ENCODE data around the gene IVD. TPM values are rescaled to one million over a fixed set of nuclear protein-coding genes. Genes with fewer than 3 reads are reported as not detected.

Gene IVD
- total and polyA plus RNA-seq, 7 experiments from 2014 or later: 27.1 to 81.8 (median 50.4) TPM

DNA sequence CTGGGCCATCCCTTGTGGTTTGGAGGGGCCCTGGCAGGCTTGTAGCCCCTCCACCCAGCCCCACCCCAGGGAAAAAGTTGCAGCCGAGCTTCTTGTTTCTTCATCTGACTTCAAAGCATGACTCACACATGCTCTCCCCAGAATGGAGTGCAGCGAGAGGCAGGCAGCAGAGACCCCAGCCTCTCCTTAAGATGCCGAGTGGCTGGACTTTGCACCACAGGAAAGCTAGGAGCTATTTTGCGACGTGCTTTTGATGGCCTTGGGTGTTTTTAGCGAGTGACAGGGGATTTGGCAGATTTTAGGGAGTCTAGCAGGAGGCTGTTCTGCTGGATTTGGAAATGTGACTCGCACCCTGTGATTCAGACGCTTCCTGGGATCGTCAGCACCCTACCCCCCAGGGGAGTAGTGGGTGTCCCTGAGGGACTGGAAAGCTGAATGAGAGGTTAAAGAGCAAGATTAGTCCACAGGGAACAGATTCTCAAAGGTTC lies 49.4 kb downstream of the IVD start:
- peak overlapping the region; percentile 63 for H3K27ac ChIP-seq (ENCODE audit: low read depth, low read length)
- no peaks in the 10 kb centered on the region for H3K27me3 Mint-ChIP-seq

DNA sequence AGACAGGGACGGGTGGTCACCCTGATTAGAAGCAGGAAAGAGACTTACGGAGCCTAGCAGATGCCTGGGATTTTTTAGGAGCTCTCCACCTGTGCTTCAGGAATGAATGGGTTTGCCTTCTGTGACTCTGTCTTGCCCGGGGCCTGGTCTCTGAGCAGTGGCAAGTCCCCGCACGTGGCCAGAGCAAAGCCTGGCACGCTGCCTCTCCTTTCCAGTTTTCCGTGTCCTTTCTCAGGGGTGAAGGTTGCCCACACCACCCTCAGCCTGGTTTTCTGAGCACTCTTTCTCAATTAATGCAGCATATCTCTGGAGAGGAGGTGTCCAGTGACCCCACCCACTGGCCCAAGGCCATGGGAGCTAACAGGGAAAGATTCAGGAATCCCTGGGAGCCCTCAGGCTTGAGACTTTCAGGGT lies 50.7 kb downstream of the IVD start:
- Histone ChIP-seq H3K4me1 (ENCODE audit: control insufficient read depth in 2 of 2, insufficient read depth in 2 of 2, low read length in 2 of 2) (peaks cover 39 to 67% of the 10 kb centered on the region in 2 donors), H3K36me3 (ENCODE audit: control insufficient read depth in 2 of 3, insufficient read depth in 3 of 3, low read length in 3 of 3) (peaks cover 0 to 33% (median 0%) of the 10 kb centered on the region in 3 experiments), H3K9me3 (ENCODE audit: control insufficient read depth in 2 of 3, low read length in 3 of 3) (no peaks in the 10 kb centered on the region), H3K4me3 (ENCODE audit: low read length) (no peak overlapping the region), H3K27me3 (ENCODE audit: control insufficient read depth in 2 of 2, insufficient read depth in 2 of 2, low read length in 2 of 2) (no peaks in the 10 kb centered on the region), H3K27ac (ENCODE audit: low read depth, low read length) (no peak overlapping the region)
- H3K9me3 Mint-ChIP-seq: no peaks in the 10 kb centered on the region
- no peak for ATAC-seq
- H3K27me3 Mint-ChIP-seq: no peaks in the 10 kb centered on the region
- no peak for DNase-seq
- ChIA-PET POLR2A (interaction anchor here (0.6 to 2.0 kb wide), 4 partner anchors 9 to 131 kb away, joined by 3 to 6 read pairs (median 4); partner anchors contain the start of gene BAHD1), CTCF (interaction anchor here (1.3 kb wide), 1 partner anchor 19 kb away, joined by 3 read pairs; no protein-coding TSS in a partner anchor)
- no peaks in the 10 kb centered on the region for H3K36me3 Mint-ChIP-seq
- peak overlapping the region; percentile 4 to 96 (median 62) for H3K27ac Mint-ChIP-seq
- intact Hi-C loops (cut with micrococcal nuclease): no loop called here
- H3K4me1 Mint-ChIP-seq: peaks cover 56 to 75% (median 67%) of the 10 kb centered on the region in 7 donors
- H3K4me3 Mint-ChIP-seq: peak overlapping the region in 7 of 10 donors; percentile 29 to 95 (median 77)

More for the DNA sequence above, 49.4 kb downstream of the IVD start:
- peak overlapping the region; percentile 16 for H3K4me3 ChIP-seq (ENCODE audit: low read length)
- Mint-ChIP-seq H3K4me1 (peaks cover 64 to 81% (median 76%) of the 10 kb centered on the region in 7 donors), H3K36me3 (no peaks in the 10 kb centered on the region), H3K9me3 (no peaks in the 10 kb centered on the region), H3K27ac (peak overlapping the region; percentile 48 to 97 (median 93)), H3K4me3 (peak overlapping the region; percentile 72 to 95 (median 86))
- no peaks in the 10 kb centered on the region for H3K27me3 ChIP-seq (ENCODE audit: control insufficient read depth in 2 of 2, insufficient read depth in 2 of 2, low read length in 2 of 2)
- H3K4me1 ChIP-seq (ENCODE audit: control insufficient read depth in 2 of 2, insufficient read depth in 2 of 2, low read length in 2 of 2): peaks cover 39 to 70% of the 10 kb centered on the region in 2 donors
- H3K36me3 ChIP-seq (ENCODE audit: control insufficient read depth in 2 of 3, insufficient read depth in 3 of 3, low read length in 3 of 3): peaks cover 0 to 20% (median 0%) of the 10 kb centered on the region in 3 experiments
- CTCF ChIA-PET: interaction anchor here (1.1 to 1.4 kb wide), 5 partner anchors 8 to 117 kb away, joined by 3 to 4 read pairs (median 4); partner anchors contain the start of gene BAHD1
- ATAC-seq (no peak), DNase-seq (no peak)
- intact Hi-C loops (cut with micrococcal nuclease): loop anchor here (1.0 to 5.0 kb wide), 3 partner anchors 15 to 52 kb away; partner anchors contain the start of gene CHST14 (in 2 of the 2)
- H3K9me3 ChIP-seq (ENCODE audit: control insufficient read depth in 2 of 3, low read length in 3 of 3): no peaks in the 10 kb centered on the region
- POLR2A ChIA-PET: interaction anchor here (1.0 to 7.2 kb wide), 7 partner anchors 8 to 114 kb away, joined by 4 to 90 read pairs (median 7); partner anchors contain the start of genes BAHD1 and RPUSD2

DNA sequence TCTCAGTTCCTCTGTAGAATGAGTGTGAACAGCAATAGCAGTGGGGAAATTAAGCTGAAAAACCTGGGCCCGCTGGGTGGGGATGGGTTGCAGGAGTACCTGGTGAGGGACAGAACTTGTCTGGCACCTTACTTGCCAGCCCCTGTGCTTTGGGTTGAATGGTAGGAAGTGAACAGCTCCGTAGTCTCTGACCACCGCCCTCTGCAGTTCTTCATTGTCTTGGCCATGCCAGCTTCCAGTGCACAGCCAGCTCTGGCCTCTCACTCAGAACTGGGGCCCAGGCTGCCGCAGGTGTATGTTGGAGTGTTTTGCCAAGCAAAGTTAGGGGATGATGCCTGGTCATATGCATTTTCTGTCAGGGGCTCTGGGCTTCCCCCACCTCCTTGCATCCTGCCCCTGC lies 51.1 kb downstream of the IVD start:
- peak overlapping the region in 8 of 9 donors; percentile 13 to 82 (median 60) for H3K27ac Mint-ChIP-seq
- intact Hi-C loops (cut with micrococcal nuclease): no loop called here
- peaks cover 39 to 63% of the 10 kb centered on the region in 2 donors for H3K4me1 ChIP-seq (ENCODE audit: control insufficient read depth in 2 of 2, insufficient read depth in 2 of 2, low read length in 2 of 2)
- ChIA-PET CTCF (interaction anchor here (0.6 to 1.3 kb wide), 2 partner anchors 19 to 95 kb away, joined by 3 read pairs; no protein-coding TSS in a partner anchor), POLR2A (interaction anchor here (0.6 to 2.0 kb wide), 5 partner anchors 8 to 131 kb away, joined by 3 to 6 read pairs (median 3); partner anchors contain the start of gene BAHD1)
- ATAC-seq: no peak
- no peaks in the 10 kb centered on the region for H3K9me3 ChIP-seq (ENCODE audit: control insufficient read depth in 2 of 3, low read length in 3 of 3)
- peaks cover 0 to 36% (median 0%) of the 10 kb centered on the region in 3 experiments for H3K36me3 ChIP-seq (ENCODE audit: control insufficient read depth in 2 of 3, insufficient read depth in 3 of 3, low read length in 3 of 3)
- H3K27me3 Mint-ChIP-seq: no peaks in the 10 kb centered on the region
- no peak overlapping the region for H3K4me3 ChIP-seq (ENCODE audit: low read length)
- no peaks in the 10 kb centered on the region for H3K9me3 Mint-ChIP-seq
- H3K4me3 Mint-ChIP-seq: peak overlapping the region in 6 of 10 donors; percentile 29 to 95 (median 50)
- H3K36me3 Mint-ChIP-seq: no peaks in the 10 kb centered on the region
- H3K27ac ChIP-seq (ENCODE audit: low read depth, low read length): peak overlapping the region; percentile 45
- H3K27me3 ChIP-seq (ENCODE audit: control insufficient read depth in 2 of 2, insufficient read depth in 2 of 2, low read length in 2 of 2): no peaks in the 10 kb centered on the region
- peaks cover 51 to 70% (median 63%) of the 10 kb centered on the region in 7 donors for H3K4me1 Mint-ChIP-seq
- DNase-seq: no peak

DNA sequence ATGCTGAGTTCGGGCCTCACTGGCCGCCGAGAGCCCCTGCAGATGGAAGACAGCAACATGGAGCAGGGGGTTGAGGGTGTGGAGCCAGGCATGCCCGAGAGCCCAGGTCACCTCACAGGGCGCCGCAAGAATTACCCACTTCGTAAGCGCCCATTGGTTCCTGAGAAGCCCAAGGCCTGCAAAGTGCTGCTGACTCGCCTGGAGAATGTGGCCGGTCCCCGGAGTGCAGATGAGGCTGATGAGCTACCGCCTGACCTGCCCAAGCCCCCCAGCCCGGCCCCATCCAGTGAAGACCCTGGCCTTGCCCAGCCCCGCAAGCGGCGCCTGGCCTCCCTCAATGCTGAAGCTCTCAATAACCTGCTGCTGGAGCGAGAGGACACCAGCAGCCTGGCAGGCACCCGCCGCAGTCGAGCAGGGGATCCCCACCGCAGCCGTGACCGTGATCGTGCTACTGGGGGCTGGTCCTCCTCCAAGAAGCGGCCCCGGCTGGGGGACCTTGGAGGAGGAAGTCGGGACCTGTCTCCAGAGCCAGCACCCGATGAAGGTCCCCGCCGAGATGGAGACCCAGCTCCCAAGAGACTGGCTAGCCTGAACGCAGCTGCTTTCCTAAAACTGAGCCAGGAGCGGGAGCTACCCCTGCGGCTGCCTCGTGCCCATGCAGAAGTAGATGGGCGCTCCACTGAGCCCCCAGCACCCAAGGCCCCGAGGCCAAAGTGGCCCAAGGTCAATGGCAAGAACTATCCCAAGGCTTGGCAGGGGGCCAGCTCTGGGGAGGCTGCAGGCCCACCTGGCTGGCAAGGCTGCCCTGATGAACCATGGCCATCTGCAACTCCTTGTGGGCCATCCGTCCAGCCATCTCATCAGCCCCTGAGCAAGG lies 53.1 kb downstream of the IVD start:
- Mint-ChIP-seq H3K9me3 (no peaks in the 10 kb centered on the region), H3K27me3 (no peaks in the 10 kb centered on the region), H3K36me3 (peaks cover 0 to 4% (median 0%) of the 10 kb centered on the region in 5 donors), H3K4me3 (no peak overlapping the region), H3K4me1 (peaks cover 33 to 50% (median 43%) of the 10 kb centered on the region in 7 donors), H3K27ac (no peak overlapping the region)
- Histone ChIP-seq H3K4me3 (ENCODE audit: low read length) (no peak overlapping the region), H3K36me3 (ENCODE audit: control insufficient read depth in 2 of 3, insufficient read depth in 3 of 3, low read length in 3 of 3) (peaks cover 0 to 51% (median 4%) of the 10 kb centered on the region in 3 experiments), H3K27ac (ENCODE audit: low read depth, low read length) (no peak overlapping the region), H3K4me1 (ENCODE audit: control insufficient read depth in 2 of 2, insufficient read depth in 2 of 2, low read length in 2 of 2) (peaks cover 20 to 43% of the 10 kb centered on the region in 2 donors), H3K9me3 (ENCODE audit: control insufficient read depth in 2 of 3, low read length in 3 of 3) (no peaks in the 10 kb centered on the region), H3K27me3 (ENCODE audit: control insufficient read depth in 2 of 2, insufficient read depth in 2 of 2, low read length in 2 of 2) (no peaks in the 10 kb centered on the region)
- ChIA-PET POLR2A (interaction anchor here (1.0 kb wide), 1 partner anchor 8 kb away, joined by 4 read pairs; no protein-coding TSS in a partner anchor), CTCF (interaction anchor here (0.6 kb wide), 1 partner anchor 9 kb away, joined by 3 read pairs; no protein-coding TSS in a partner anchor)
- DNase-seq (no peak), ATAC-seq (no peak)
- intact Hi-C loops (cut with micrococcal nuclease): no loop called here

DNA sequence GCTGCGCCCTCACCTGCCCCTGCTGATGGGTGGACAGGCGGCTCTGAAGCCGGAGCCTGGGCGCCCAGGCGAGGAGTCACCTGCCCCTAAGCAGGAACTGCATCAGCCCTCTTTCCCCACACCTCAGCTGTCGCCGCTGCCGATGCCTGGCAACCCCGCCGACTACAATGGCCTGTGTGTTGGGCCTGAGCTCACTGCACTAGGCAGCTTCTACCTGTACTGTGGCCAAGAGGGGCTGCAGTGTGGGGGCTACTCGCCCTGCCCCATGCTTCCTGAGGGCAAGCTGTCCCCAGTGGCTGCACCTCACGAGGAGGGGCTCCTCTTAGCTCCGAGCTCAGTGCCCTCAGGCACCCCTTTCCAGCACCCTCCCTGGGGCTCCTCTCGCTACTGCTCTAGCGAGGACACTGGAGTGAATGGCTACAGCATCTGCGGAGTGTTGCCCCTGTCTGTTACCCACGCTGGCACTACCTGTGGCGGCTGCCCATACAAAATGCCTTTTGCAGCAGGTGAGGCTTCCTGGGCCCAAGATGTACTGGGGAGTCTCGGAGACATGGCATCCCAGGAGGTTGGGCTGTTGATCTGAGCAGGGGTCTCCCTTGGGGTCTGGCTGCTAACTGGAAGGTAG lies 53.9 kb downstream of the IVD start:
- CTCF ChIA-PET: no interaction called here
- Mint-ChIP-seq H3K4me3 (no peak overlapping the region), H3K27me3 (no peaks in the 10 kb centered on the region), H3K36me3 (peaks cover 0 to 9% (median 0%) of the 10 kb centered on the region in 5 donors), H3K9me3 (no peaks in the 10 kb centered on the region), H3K27ac (peak overlapping the region in 1 of 9 donors; percentile 24), H3K4me1 (peaks cover 25 to 43% (median 36%) of the 10 kb centered on the region in 7 donors)
- H3K36me3 ChIP-seq (ENCODE audit: control insufficient read depth in 2 of 3, insufficient read depth in 3 of 3, low read length in 3 of 3): peaks cover 0 to 58% (median 5%) of the 10 kb centered on the region in 3 experiments
- ATAC-seq (no peak), DNase-seq (no peak)
- H3K27ac ChIP-seq (ENCODE audit: low read depth, low read length): no peak overlapping the region
- POLR2A ChIA-PET: interaction anchor here (0.7 to 1.0 kb wide), 3 partner anchors 9 to 17 kb away, joined by 3 to 4 read pairs (median 4); no protein-coding TSS in a partner anchor
- H3K9me3 ChIP-seq (ENCODE audit: control insufficient read depth in 2 of 3, low read length in 3 of 3): no peaks in the 10 kb centered on the region
- H3K4me3 ChIP-seq (ENCODE audit: low read length): no peak overlapping the region
- no peaks in the 10 kb centered on the region for H3K27me3 ChIP-seq (ENCODE audit: control insufficient read depth in 2 of 2, insufficient read depth in 2 of 2, low read length in 2 of 2)
- peaks cover 13 to 38% of the 10 kb centered on the region in 2 donors for H3K4me1 ChIP-seq (ENCODE audit: control insufficient read depth in 2 of 2, insufficient read depth in 2 of 2, low read length in 2 of 2)
- intact Hi-C loops (cut with micrococcal nuclease): loop anchor here in 1 of 2 donors (10.0 kb wide), 1 partner anchor 345 kb away; the partner anchor contains the start of genes DNAJC17 and ZFYVE19
